Activated CD8-positive, alpha-beta T cell treated with anti-CD3 and anti-CD28 coated beads, Interleukin-2, amount 10 ng/mL, durations not matched to agents 7 days and 5 days (primary cell): ENCODE measurements around the gene UBA3. TPM values are rescaled to one million over a fixed set of nuclear protein-coding genes. Genes with fewer than 3 reads are reported as not detected.
A peak's percentile ranks its signal among the peaks of the same experiment; 100 is the strongest.

ENCODE experiments used
- ATAC-seq: fragments of 150-1000 bp; cut with Tn5 transposase; one replicate; pipeline ENCODE4 v1.10.0; 2021; ENCODE audit warnings: moderate library complexity
- CTCF ChIA-PET: fragments of 350-600 bp; sonication (Branson Sonifier 250); formaldehyde crosslinking; loops from one replicate; lab custom pipeline; 2021; ENCODE audit warnings: antibody characterized with exemption; lab: Charles Lee
- POLR2A ChIA-PET: fragments of 350-600 bp; sonication (Branson Sonifier 250); formaldehyde crosslinking; loops from one replicate; lab custom pipeline; 2021; ENCODE audit warnings: antibody characterized with exemption; lab: Charles Lee
- DNase-seq: peaks from one replicate; pipeline ENCODE4 v3.0.0-alpha.2; 2020
- H3K27ac Mint-ChIP-seq: one replicate; pipeline ENCODE4 v1.8.0; 2021; ENCODE audit warnings: mild to moderate bottlenecking, mixed read lengths
- H3K27me3 Mint-ChIP-seq: one replicate; pipeline ENCODE4 v1.8.0; 2021; ENCODE audit warnings: low read depth, mixed read lengths
- H3K36me3 Mint-ChIP-seq: one replicate; pipeline ENCODE4 v1.8.0; 2021; ENCODE audit warnings: low read depth, mixed read lengths
- H3K4me1 Mint-ChIP-seq: one replicate; pipeline ENCODE4 v1.8.0; 2021; ENCODE audit warnings: low read depth, mixed read lengths
- H3K4me3 Mint-ChIP-seq: one replicate; pipeline ENCODE4 v1.8.0; 2021; ENCODE audit warnings: mild to moderate bottlenecking, mixed read lengths
- H3K9me3 Mint-ChIP-seq: one replicate; pipeline ENCODE4 v1.8.0; 2022; ENCODE audit warnings: mixed read lengths; ENCODE audit not compliant: insufficient read depth
- total RNA-seq, 2 experiments: library from RNA; stranded (reverse); gene quantifications; one replicate each; pipeline ENCODE4 v1.2.3, GENCODE V29; 2021

The UBA3 gene
- total RNA-seq, 2 experiments from 2014 or later, result 95.5 to 101 TPM

GRCh38 chr3:69032737-69033136, 47.4 kb downstream of the UBA3 start:
- Mint-ChIP-seq H3K9me3 (no peaks in the 10 kb centered on the region), H3K36me3 (peaks cover 64% of the 10 kb centered on the region), H3K27ac (no peak overlapping the region), H3K4me1 (peaks cover 2% of the 10 kb centered on the region), H3K4me3 (no peak overlapping the region), H3K27me3 (no peaks in the 10 kb centered on the region)
- ChIA-PET CTCF (interaction anchor here (1.0 to 1.1 kb wide), 2 partner anchors 12 kb away, joined by 3 read pairs; no protein-coding TSS in a partner anchor), POLR2A (no interaction called here)
- no peak for DNase-seq
- ATAC-seq, result no peak

GRCh38 chr3:69032142-69032541, 48.0 kb downstream of the UBA3 start:
- no peak for DNase-seq
- ChIA-PET POLR2A (no interaction called here), CTCF (no interaction called here)
- H3K9me3 Mint-ChIP-seq, result no peaks in the 10 kb centered on the region
- H3K27ac Mint-ChIP-seq, result no peak overlapping the region
- H3K36me3 Mint-ChIP-seq, result peaks cover 67% of the 10 kb centered on the region
- no peak for ATAC-seq
- no peaks in the 10 kb centered on the region for H3K27me3 Mint-ChIP-seq
- peaks cover 2% of the 10 kb centered on the region for H3K4me1 Mint-ChIP-seq
- H3K4me3 Mint-ChIP-seq, result no peak overlapping the region

GRCh38 chr3:69031635-69032034, 48.5 kb downstream of the UBA3 start:
- POLR2A ChIA-PET, result no interaction called here
- Mint-ChIP-seq H3K9me3 (no peaks in the 10 kb centered on the region), H3K27me3 (no peaks in the 10 kb centered on the region), H3K27ac (no peak overlapping the region), H3K4me3 (no peak overlapping the region), H3K4me1 (peaks cover 2% of the 10 kb centered on the region), H3K36me3 (peaks cover 66% of the 10 kb centered on the region)
- no peak for DNase-seq
- CTCF ChIA-PET, result no interaction called here
- no peak for ATAC-seq

DNA sequence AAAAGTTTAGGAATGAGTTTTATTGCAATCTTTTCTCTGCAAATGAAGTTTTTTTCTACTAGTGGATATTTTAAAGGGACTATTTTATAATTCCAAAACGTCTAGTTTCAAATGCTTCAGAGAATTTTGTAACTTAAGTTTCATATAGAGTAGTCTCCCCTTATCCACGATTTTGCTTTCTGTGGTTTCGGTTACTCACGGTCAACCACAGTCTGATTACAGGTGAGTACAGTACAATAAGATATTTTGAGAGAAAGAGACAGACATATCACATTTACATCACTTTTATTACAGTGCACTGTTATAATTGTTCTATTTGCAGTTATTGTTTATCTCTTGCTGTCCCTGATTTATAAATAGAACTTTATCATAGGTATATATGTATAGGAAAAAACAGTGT, 59.3 kb downstream of the UBA3 start:
- DNase-seq, result no peak
- no peak for ATAC-seq
- Mint-ChIP-seq H3K9me3 (no peaks in the 10 kb centered on the region), H3K4me1 (peaks cover 7% of the 10 kb centered on the region), H3K4me3 (no peak overlapping the region), H3K27me3 (no peaks in the 10 kb centered on the region), H3K27ac (no peak overlapping the region), H3K36me3 (peaks cover 42% of the 10 kb centered on the region)
- POLR2A ChIA-PET, result interaction anchor here (1.0 kb wide), 1 partner anchor 44 kb away, joined by 3 read pairs; no protein-coding TSS in a partner anchor
- CTCF ChIA-PET, result interaction anchor here (0.6 to 1.3 kb wide), 2 partner anchors 12 to 1413 kb away, joined by 3 read pairs; no protein-coding TSS in a partner anchor

DNA sequence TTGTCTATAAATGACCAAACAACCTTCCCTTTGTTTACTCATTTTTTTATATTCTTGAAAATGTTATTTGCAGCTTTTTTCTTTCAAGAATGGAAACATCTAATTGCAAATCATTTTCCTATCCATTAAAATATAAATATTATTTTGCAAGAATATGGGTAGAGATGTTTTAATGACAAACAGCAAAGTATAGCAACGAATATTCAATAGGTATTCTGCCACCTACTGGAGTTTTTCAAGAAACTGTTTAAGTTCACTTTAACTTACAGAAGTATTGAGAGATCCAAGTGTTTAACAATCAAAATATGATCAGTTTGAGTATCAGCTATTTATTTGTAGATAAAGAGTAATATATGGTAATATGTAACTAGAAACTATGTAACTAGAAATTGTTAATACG, 59.7 kb downstream of the UBA3 start:
- ChIA-PET POLR2A (interaction anchor here (1.0 kb wide), 1 partner anchor 44 kb away, joined by 3 read pairs; no protein-coding TSS in a partner anchor), CTCF (interaction anchor here (0.6 to 1.3 kb wide), 2 partner anchors 13 to 1413 kb away, joined by 3 read pairs; no protein-coding TSS in a partner anchor)
- H3K36me3 Mint-ChIP-seq, result peaks cover 40% of the 10 kb centered on the region
- DNase-seq (no peak), ATAC-seq (no peak)
- peaks cover 7% of the 10 kb centered on the region for H3K4me1 Mint-ChIP-seq
- no peak overlapping the region for H3K4me3 Mint-ChIP-seq
- no peaks in the 10 kb centered on the region for H3K9me3 Mint-ChIP-seq
- H3K27ac Mint-ChIP-seq, result no peak overlapping the region
- H3K27me3 Mint-ChIP-seq, result no peaks in the 10 kb centered on the region

DNA sequence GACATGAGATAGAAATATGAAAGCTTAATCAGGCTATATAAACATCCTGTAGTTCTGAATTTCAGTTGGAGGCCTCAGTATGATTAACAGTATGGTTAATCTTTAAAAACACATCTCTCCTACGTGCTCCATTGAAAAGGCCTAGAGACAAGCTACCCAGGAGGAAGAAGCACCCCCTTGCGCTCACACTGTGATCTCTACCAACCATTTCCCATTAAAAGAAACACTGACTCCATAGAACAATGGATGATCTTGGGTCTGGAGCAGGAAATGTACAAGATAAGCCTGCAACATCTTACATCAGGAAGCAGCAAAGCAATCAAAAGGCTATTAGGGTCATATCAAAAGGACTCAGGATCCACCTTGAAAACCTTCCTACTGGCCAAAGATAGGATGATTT, 63.3 kb downstream of the UBA3 start:
- no peak for ATAC-seq
- DNase-seq, result no peak
- Mint-ChIP-seq H3K4me1 (peaks cover 30% of the 10 kb centered on the region), H3K27me3 (no peaks in the 10 kb centered on the region), H3K9me3 (peaks cover 5% of the 10 kb centered on the region), H3K4me3 (no peak overlapping the region), H3K27ac (no peak overlapping the region), H3K36me3 (peaks cover 38% of the 10 kb centered on the region)
- POLR2A ChIA-PET, result no interaction called here
- CTCF ChIA-PET, result no interaction called here

DNA sequence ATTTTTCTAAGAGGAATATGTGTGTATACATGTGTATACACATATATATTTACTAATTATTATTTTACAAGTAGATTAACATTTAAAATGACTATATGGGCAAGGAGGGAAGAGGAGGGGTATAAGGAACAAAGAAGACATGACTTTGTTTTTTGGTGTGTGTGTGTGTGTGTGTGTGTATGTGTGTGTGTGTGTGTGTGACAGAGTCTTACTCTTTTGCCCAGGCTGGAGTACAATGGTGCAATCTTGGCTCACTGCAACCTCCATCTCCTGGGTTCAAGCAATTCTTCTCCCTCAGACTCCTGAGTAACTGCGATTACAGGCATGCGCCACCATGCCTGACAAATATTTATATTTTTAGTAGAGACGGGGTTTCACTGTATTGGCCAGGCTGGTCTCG, 64.1 kb downstream of the UBA3 start:
- H3K27me3 Mint-ChIP-seq, result no peaks in the 10 kb centered on the region
- H3K27ac Mint-ChIP-seq, result no peak overlapping the region
- ChIA-PET CTCF (no interaction called here), POLR2A (no interaction called here)
- no peak for ATAC-seq
- DNase-seq, result no peak
- H3K9me3 Mint-ChIP-seq, result peaks cover 5% of the 10 kb centered on the region
- peaks cover 26% of the 10 kb centered on the region for H3K4me1 Mint-ChIP-seq
- H3K4me3 Mint-ChIP-seq, result no peak overlapping the region
- H3K36me3 Mint-ChIP-seq, result peaks cover 35% of the 10 kb centered on the region

- peaks cover 23% of the 10 kb centered on the region for H3K4me1 Mint-ChIP-seq
- H3K36me3 Mint-ChIP-seq, result peaks cover 38% of the 10 kb centered on the region
- ATAC-seq (no peak), DNase-seq (no peak)
- POLR2A ChIA-PET, result interaction anchor here (0.6 to 0.9 kb wide), 3 partner anchors 81 to 188 kb away, joined by 3 to 4 read pairs (median 3); no protein-coding TSS in a partner anchor
- H3K9me3 Mint-ChIP-seq, result peaks cover 5% of the 10 kb centered on the region
- H3K4me3 Mint-ChIP-seq, result peak overlapping the region; percentile 79
- H3K27ac Mint-ChIP-seq, result peak overlapping the region; percentile 80
- no peaks in the 10 kb centered on the region for H3K27me3 Mint-ChIP-seq
- CTCF ChIA-PET, result interaction anchor here (1.0 to 1.8 kb wide), 6 partner anchors 12 to 106 kb away, joined by 3 to 5 read pairs (median 4); partner anchors contain the start of gene ARL6IP5
Observed at GRCh38 chr3:69014022-69014580, 66.1 kb downstream of the UBA3 start.

GRCh38 chr3:69013253-69014021, 66.7 kb downstream of the UBA3 start, which contains the start of gene EOGT:
TSS of gene EOGT (minus strand) at chr3:69013684. CDS start at chr3:69009846, 3,838 bp downstream.
- Mint-ChIP-seq H3K4me3 (peak within 1 kb of the TSS; percentile 79), H3K36me3 (peaks cover 36% of the 10 kb centered on the region), H3K27ac (peak within 1 kb of the TSS; percentile 84), H3K9me3 (peaks cover 5% of the 10 kb centered on the region), H3K27me3 (no peaks in the 10 kb centered on the region), H3K4me1 (peaks cover 23% of the 10 kb centered on the region)
- POLR2A ChIA-PET, result interaction anchor here (0.6 to 0.9 kb wide), 3 partner anchors 81 to 189 kb away, joined by 3 to 4 read pairs (median 3); no protein-coding TSS in a partner anchor
- peak; percentile 91 for ATAC-seq
- peak; percentile 83 for DNase-seq
- CTCF ChIA-PET, result interaction anchor here (1.0 to 1.8 kb wide), 6 partner anchors 13 to 106 kb away, joined by 3 to 5 read pairs (median 4); partner anchors contain the start of gene ARL6IP5

- peak overlapping the region; percentile 84 for H3K27ac Mint-ChIP-seq
Observed at GRCh38 chr3:69012800-69013252, 67.3 kb downstream of the UBA3 start.

DNA sequence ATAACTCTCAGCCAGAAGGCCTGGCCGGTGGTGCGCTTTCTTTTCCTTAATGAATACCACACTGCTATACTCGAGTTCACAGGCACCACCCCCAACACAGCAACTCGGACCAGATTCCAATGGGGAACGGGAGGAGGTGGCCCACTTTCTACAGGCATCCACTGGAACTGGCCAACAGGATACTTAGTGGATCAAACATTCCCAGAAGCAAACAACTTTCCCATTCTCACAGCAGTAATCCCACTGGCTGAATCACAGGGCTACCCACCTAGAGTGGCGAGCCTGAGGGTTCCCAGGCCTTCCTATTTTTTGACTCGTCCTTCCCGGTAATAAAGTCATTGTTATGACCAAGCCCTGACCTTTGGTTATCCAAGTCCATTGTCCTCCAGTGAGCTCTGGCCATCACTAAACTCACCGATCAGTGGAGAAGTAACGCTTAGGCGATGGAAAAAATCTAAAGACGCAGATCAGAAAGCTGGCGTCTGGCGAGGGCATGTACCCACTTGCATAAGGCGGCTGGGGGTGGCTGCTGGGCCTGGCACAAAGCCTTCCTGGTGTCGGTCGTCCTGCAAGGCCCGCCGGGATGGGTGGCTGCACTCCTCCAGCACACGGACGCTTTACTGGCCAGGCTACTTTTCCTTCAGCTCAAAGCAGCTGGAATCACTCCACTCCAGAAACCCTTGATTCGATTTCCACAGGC, 67.9 kb downstream of the UBA3 start:
- H3K9me3 Mint-ChIP-seq, result peaks cover 5% of the 10 kb centered on the region
- H3K4me3 Mint-ChIP-seq, result peak overlapping the region; percentile 72
- POLR2A ChIA-PET, result interaction anchor here (0.9 kb wide), 1 partner anchor 80 kb away, joined by 3 read pairs; no protein-coding TSS in a partner anchor
- DNase-seq, result no peak
- peak overlapping the region; percentile 84 for H3K27ac Mint-ChIP-seq
- H3K4me1 Mint-ChIP-seq, result peaks cover 23% of the 10 kb centered on the region
- H3K36me3 Mint-ChIP-seq, result peaks cover 28% of the 10 kb centered on the region
- H3K27me3 Mint-ChIP-seq, result no peaks in the 10 kb centered on the region
- no peak for ATAC-seq
- CTCF ChIA-PET, result interaction anchor here (1.1 to 1.8 kb wide), 2 partner anchors 53 to 72 kb away, joined by 3 to 5 read pairs; partner anchors contain the start of gene ARL6IP5

More at GRCh38 chr3:69012800-69013252, 67.3 kb downstream of the UBA3 start:
- Mint-ChIP-seq H3K4me3 (peak overlapping the region; percentile 72), H3K4me1 (peaks cover 23% of the 10 kb centered on the region), H3K36me3 (peaks cover 32% of the 10 kb centered on the region), H3K9me3 (peaks cover 5% of the 10 kb centered on the region), H3K27me3 (no peaks in the 10 kb centered on the region)
- POLR2A ChIA-PET, result interaction anchor here (0.9 kb wide), 1 partner anchor 79 kb away, joined by 3 read pairs; no protein-coding TSS in a partner anchor
- DNase-seq (peak; percentile 28), ATAC-seq (no peak)
- CTCF ChIA-PET, result interaction anchor here (1.1 to 1.8 kb wide), 3 partner anchors 32 to 72 kb away, joined by 3 to 5 read pairs (median 5); partner anchors contain the start of gene ARL6IP5
